AG04450 (cell line): ENCODE results near the gene GPC5. TPM values are rescaled to one million over a fixed set of nuclear protein-coding genes. Genes with fewer than 3 reads are reported as not detected.

ENCODE experiments used
- CTCF ChIA-PET: fragments of 300-600, 350-600 bp; formaldehyde crosslinking; extraction: SDS; loops from one replicate; lab custom pipeline; 2022; ENCODE audit warnings: antibody characterized with exemption, inconsistent platforms; lab: Charles Lee
- POLR2A ChIA-PET: fragments of 350-600 bp; formaldehyde crosslinking; extraction: SDS; loops from one replicate; lab custom pipeline; 2021; ENCODE audit warnings: antibody characterized with exemption, inconsistent platforms; lab: Yijun Ruan, JAX
- DNase-seq: peaks from one replicate; pipeline ENCODE4 v3.0.0-alpha.2; 2011; ENCODE audit warnings: low read depth, low spot score
- H3K27ac ChIP-seq: one replicate; pipeline ENCODE4 v1.5.1; 2012; ENCODE audit warnings: low read depth, low read length, control low read depth
- H3K27me3 ChIP-seq: one replicate; pipeline ENCODE4 v1.6.0; 2012; ENCODE audit warnings: low read length; ENCODE audit not compliant: control insufficient read depth, insufficient read depth
- H3K4me3 ChIP-seq: 2 replicates; pipeline ENCODE4 v1.5.1; 2011; ENCODE audit warnings: mild to moderate bottlenecking, low read depth, low read length, control low read depth
- H3K9me3 ChIP-seq: 2 replicates; pipeline ENCODE4 v1.5.1; 2012; ENCODE audit warnings: low read length; ENCODE audit not compliant: control insufficient read depth, insufficient read depth
- CTCF ChIP-seq: IDR thresholded peaks from 2 replicates; pipeline ENCODE4 v1.5.1; 2011; ENCODE audit warnings: low read depth, low read length, control low read depth, inconsistent platforms
- polyA plus RNA-seq: library from polyadenylated mRNA; depleted of rRNA; stranded (reverse); fragments of >200 nt; gene quantifications from 2 replicates; pipeline ENCODE4 v1.2.3, GENCODE V29; 2011

Gene GPC5
- polyA plus RNA-seq, 1 experiment = 3.6 TPM

DNA sequence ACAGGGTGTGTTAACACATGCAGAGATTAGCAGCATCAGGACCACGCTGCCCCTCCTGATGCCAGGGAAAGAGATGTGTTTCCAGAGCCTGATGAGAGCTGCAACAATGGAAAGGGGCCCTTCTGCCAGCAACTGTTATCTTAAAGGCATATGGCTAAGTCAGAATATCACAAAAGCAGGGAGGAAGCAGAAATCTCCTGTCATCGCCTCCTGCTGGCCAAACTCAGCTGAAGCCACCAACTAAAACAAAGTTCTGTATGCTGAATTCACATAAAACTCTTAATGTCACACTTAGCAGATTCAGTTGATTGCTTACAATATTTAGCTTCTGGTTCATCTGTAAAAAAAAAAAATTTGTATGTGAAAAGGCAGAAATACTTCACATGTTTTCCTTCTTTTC is 178.2 kb downstream of the GPC5 start:
- TF ChIP-seq CTCF = no peak
- Histone ChIP-seq H3K27me3 (no peaks in the 10 kb centered on the region), H3K9me3 (no peaks in the 10 kb centered on the region), H3K27ac (no peak overlapping the region), H3K4me3 (no peak overlapping the region)
- ChIA-PET CTCF (no interaction called here), POLR2A (no interaction called here)
- no peak for DNase-seq

GRCh38 chr13:91579320-91579719 is 180.9 kb downstream of the GPC5 start:
- Histone ChIP-seq H3K4me3 (no peak overlapping the region), H3K27me3 (no peaks in the 10 kb centered on the region), H3K9me3 (no peaks in the 10 kb centered on the region), H3K27ac (no peak overlapping the region)
- DNase-seq = no peak
- no peak for TF ChIP-seq CTCF
- ChIA-PET POLR2A (no interaction called here), CTCF (interaction anchor here (0.6 kb wide), 1 partner anchor 137 kb away, joined by 4 read pairs; no protein-coding TSS in a partner anchor)

- ChIA-PET CTCF (no interaction called here), POLR2A (interaction anchor here (0.5 kb wide), 1 partner anchor 12 kb away, joined by 3 read pairs; no protein-coding TSS in a partner anchor)
- Histone ChIP-seq H3K4me3 (no peak overlapping the region), H3K27ac (no peak overlapping the region), H3K27me3 (no peaks in the 10 kb centered on the region), H3K9me3 (no peaks in the 10 kb centered on the region)
- TF ChIP-seq CTCF = no peak
- no peak for DNase-seq
Observed at GRCh38 chr13:91580749-91581148, 182.3 kb downstream of the GPC5 start.

GRCh38 chr13:91586609-91587008 is 188.2 kb downstream of the GPC5 start:
- Histone ChIP-seq H3K9me3 (no peaks in the 10 kb centered on the region), H3K27ac (no peak overlapping the region), H3K4me3 (no peak overlapping the region), H3K27me3 (no peaks in the 10 kb centered on the region)
- POLR2A ChIA-PET = no interaction called here
- CTCF ChIA-PET = no interaction called here
- DNase-seq = no peak
- TF ChIP-seq CTCF = no peak

DNA sequence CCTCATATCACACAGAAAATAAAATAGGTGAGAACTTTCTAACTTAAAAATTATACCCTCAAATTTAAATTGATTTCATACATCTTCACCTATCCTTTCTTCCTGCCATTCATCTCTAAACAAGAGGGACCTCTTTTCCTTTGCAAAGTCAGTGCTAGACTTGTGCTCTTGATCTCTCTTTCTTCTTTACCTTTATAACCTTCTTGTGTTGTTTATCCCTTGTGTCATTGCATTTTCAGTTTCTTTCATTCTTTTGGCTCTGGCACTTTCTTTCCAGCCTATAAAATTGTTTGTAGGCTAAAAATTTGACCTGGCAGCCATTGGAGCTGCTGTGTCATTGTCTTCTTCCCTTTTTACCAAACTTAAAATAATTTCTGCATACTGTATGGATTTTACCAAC is 190.1 kb downstream of the GPC5 start:
- Histone ChIP-seq H3K4me3 (no peak overlapping the region), H3K27me3 (no peaks in the 10 kb centered on the region), H3K27ac (no peak overlapping the region), H3K9me3 (peaks cover 5% of the 10 kb centered on the region; the same call in 1 of the 2 replicates)
- POLR2A ChIA-PET = no interaction called here
- no peak for TF ChIP-seq CTCF
- CTCF ChIA-PET = no interaction called here
- no peak for DNase-seq
